ENCODE data around the gene RESP18. TPM values are rescaled to one million over a fixed set of nuclear protein-coding genes. Genes with fewer than 3 reads are reported as not detected.

The RESP18 gene
- total RNA-seq, 2 experiments from 2014 or later = not detected

GRCh38 chr2:219292616-219293015, 39.9 kb downstream of the RESP18 start:
- H3K79me2 ChIP-seq (ENCODE audit: insufficient read depth, low read depth, low read length) = no peaks in the 10 kb centered on the region
- no peak overlapping the region for H3K27ac ChIP-seq (ENCODE audit: low read depth, low read length, poor library complexity, severe bottlenecking)
- no peak for DNase-seq (ENCODE audit: low spot score)
- no peak overlapping the region for H3K4me2 ChIP-seq (ENCODE audit: low read length)
- H3K4me1 ChIP-seq (ENCODE audit: insufficient read depth, low read length, poor library complexity, severe bottlenecking) = peaks cover 21% of the 10 kb centered on the region
- intact Hi-C loops (cut with micrococcal nuclease; ENCODE audit: unreplicated experiment) = no loop called here
- no peaks in the 10 kb centered on the region for H3K9me3 ChIP-seq (ENCODE audit: low read length)
- CTCF ChIA-PET (ENCODE audit: unreplicated experiment) = interaction anchor here (1.5 kb wide), 1 partner anchor 16 kb away, joined by 4 read pairs; no protein-coding TSS in a partner anchor
- no peak overlapping the region for H3K4me3 ChIP-seq (ENCODE audit: low read depth, low read length, poor library complexity, severe bottlenecking)
- no peak overlapping the region for H2AFZ ChIP-seq (ENCODE audit: low read length)
- H3K36me3 ChIP-seq (ENCODE audit: insufficient read depth, low read length) = no peaks in the 10 kb centered on the region
- H4K20me1 ChIP-seq (ENCODE audit: insufficient read depth, low read length) = no peaks in the 10 kb centered on the region
- POLR2A ChIA-PET = interaction anchor here (0.9 to 1.4 kb wide), 2 partner anchors 15 to 87 kb away, joined by 3 to 6 read pairs; no protein-coding TSS in a partner anchor
- TF ChIP-seq CTCF (conservative IDR thresholded peaks at IDR 0.05; ENCODE audit: low read length) (no peak), EZH2phosphoT487 (IDR thresholded peaks at IDR 0.05; ENCODE audit: borderline replicate concordance, low read depth, low read length) (no peak)
- no TSS peak for BruUV-seq (replicated peaks)
- H3K9me2 ChIP-seq (ENCODE audit: insufficient read depth, low read length) = no peaks in the 10 kb centered on the region

GRCh38 chr2:219291910-219292490, 40.5 kb downstream of the RESP18 start:
- Histone ChIP-seq H3K27ac (ENCODE audit: low read depth, low read length, poor library complexity, severe bottlenecking) (no peak overlapping the region), H3K4me3 (ENCODE audit: low read depth, low read length, poor library complexity, severe bottlenecking) (no peak overlapping the region), H3K4me1 (ENCODE audit: insufficient read depth, low read length, poor library complexity, severe bottlenecking) (peaks cover 21% of the 10 kb centered on the region), H3K79me2 (ENCODE audit: insufficient read depth, low read depth, low read length) (no peaks in the 10 kb centered on the region), H3K9me2 (ENCODE audit: insufficient read depth, low read length) (no peaks in the 10 kb centered on the region), H3K4me2 (ENCODE audit: low read length) (no peak overlapping the region), H4K20me1 (ENCODE audit: insufficient read depth, low read length) (no peaks in the 10 kb centered on the region), H3K36me3 (ENCODE audit: insufficient read depth, low read length) (no peaks in the 10 kb centered on the region), H3K9me3 (ENCODE audit: low read length) (no peaks in the 10 kb centered on the region), H2AFZ (ENCODE audit: low read length) (no peak overlapping the region)
- ChIA-PET POLR2A (interaction anchor here (0.8 to 1.3 kb wide), 3 partner anchors 11 to 86 kb away, joined by 3 to 5 read pairs (median 4); partner anchors contain the start of genes DNAJB2 and ZFAND2B), CTCF (ENCODE audit: unreplicated experiment) (interaction anchor here (1.2 to 1.5 kb wide), 2 partner anchors 15 to 37 kb away, joined by 3 to 4 read pairs; no protein-coding TSS in a partner anchor)
- intact Hi-C loops (cut with micrococcal nuclease; ENCODE audit: unreplicated experiment) = no loop called here
- no TSS peak for BruUV-seq (replicated peaks)
- no peak for DNase-seq (ENCODE audit: low spot score)
- TF ChIP-seq EZH2phosphoT487 (IDR thresholded peaks at IDR 0.05; ENCODE audit: borderline replicate concordance, low read depth, low read length) = no peak
- no peak for TF ChIP-seq CTCF (conservative IDR thresholded peaks at IDR 0.05; ENCODE audit: low read length)

GRCh38 chr2:219291394-219291793, 41.1 kb downstream of the RESP18 start:
- CTCF ChIA-PET (ENCODE audit: unreplicated experiment) = interaction anchor here (1.2 to 1.5 kb wide), 2 partner anchors 15 to 37 kb away, joined by 3 to 4 read pairs; no protein-coding TSS in a partner anchor
- intact Hi-C loops (cut with micrococcal nuclease; ENCODE audit: unreplicated experiment) = no loop called here
- no peak for TF ChIP-seq CTCF (conservative IDR thresholded peaks at IDR 0.05; ENCODE audit: low read length)
- no peak for TF ChIP-seq EZH2phosphoT487 (IDR thresholded peaks at IDR 0.05; ENCODE audit: borderline replicate concordance, low read depth, low read length)
- BruUV-seq (replicated peaks) = no TSS peak
- Histone ChIP-seq H4K20me1 (ENCODE audit: insufficient read depth, low read length) (no peaks in the 10 kb centered on the region), H3K9me3 (ENCODE audit: low read length) (no peaks in the 10 kb centered on the region), H3K79me2 (ENCODE audit: insufficient read depth, low read depth, low read length) (no peaks in the 10 kb centered on the region), H3K9me2 (ENCODE audit: insufficient read depth, low read length) (no peaks in the 10 kb centered on the region), H3K4me3 (ENCODE audit: low read depth, low read length, poor library complexity, severe bottlenecking) (no peak overlapping the region), H3K4me1 (ENCODE audit: insufficient read depth, low read length, poor library complexity, severe bottlenecking) (peaks cover 16% of the 10 kb centered on the region), H3K27ac (ENCODE audit: low read depth, low read length, poor library complexity, severe bottlenecking) (no peak overlapping the region), H2AFZ (ENCODE audit: low read length) (no peak overlapping the region), H3K36me3 (ENCODE audit: insufficient read depth, low read length) (no peaks in the 10 kb centered on the region), H3K4me2 (ENCODE audit: low read length) (no peak overlapping the region)
- POLR2A ChIA-PET = interaction anchor here (0.8 to 1.3 kb wide), 3 partner anchors 11 to 85 kb away, joined by 3 to 5 read pairs (median 4); partner anchors contain the start of genes DNAJB2 and ZFAND2B
- DNase-seq (ENCODE audit: low spot score) = no peak
